HuH-7 (cell line): ENCODE data around the gene ZNF354C.

Source experiments
- DNase-seq: peaks from one replicate; pipeline ENCODE4 v3.0.0; 2011; ENCODE audit warnings: low spot score

Gene ZNF354C

DNA sequence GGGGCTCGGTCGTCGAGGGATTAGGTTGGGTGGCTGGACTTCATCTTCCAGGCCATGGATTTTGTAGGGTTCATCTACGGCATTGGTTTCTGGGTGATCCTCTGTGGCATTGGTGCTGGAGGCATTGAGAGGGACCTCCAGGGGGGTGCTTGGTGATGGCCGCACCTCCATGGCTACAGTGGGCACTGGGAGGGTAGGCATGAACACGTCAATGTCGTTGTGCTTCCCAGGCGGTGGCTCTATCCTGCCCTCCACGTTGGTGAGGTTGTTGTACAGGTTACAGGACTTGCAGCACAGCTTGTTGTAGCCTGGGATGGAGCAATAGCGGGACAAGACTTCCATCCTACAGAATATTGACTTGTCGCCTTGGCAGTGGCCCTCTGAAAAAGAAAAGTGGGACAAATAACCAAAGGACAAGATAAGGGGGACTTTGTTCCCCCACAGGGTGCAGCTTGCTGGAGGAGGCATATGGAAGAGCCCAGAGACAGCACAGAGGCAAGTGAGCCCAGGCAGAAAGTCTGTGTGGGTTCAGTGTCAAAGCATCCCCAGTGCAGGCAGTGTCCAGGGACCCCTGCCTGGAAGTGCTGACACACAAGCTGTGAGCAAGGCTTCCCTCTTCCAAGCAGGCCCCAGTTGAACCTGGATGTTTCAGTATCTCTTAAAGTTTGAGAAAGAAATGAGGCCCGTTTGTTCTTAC, 53.9 kb downstream of the ZNF354C start:
- DNase-seq = no peak

DNA sequence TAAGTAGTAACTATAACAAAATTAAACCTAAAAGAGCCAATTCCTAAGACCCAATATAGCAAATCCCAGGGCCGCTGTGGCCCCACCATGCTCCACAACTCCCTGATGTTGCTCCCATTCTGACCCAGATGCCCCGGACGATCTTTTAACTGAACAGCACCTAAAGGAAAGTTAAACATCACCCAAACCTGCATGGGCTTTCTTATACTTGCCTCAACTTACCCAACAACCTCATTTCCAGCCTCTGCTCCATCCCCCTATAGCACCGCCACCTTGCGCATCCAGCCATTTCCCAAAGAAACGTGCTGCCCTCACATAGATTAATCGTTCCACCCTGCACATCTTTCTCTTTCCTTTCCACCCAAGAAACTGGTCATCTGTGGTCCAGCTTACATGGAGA, 54.6 kb downstream of the ZNF354C start:
- DNase-seq = no peak

DNA sequence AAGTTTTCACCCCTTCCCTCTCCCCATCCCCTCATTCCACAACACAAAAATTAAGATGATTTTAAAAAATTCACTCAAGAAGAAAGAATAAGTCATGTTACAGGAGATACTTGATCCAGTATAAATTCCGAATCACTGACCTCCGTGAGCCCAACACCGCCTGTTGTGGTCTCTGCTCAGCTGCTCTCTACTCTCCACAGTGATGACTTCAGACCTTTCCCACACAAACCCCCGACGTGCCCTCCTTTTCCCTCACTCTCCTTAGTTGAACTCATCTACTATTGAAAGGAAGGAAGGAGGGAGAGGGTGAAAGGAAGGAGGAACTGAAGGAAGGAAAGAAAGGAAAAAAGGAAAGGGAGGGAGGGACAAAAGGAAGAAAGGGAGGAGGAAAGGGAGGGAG, 55.1 kb downstream of the ZNF354C start:
- DNase-seq = no peak

DNA sequence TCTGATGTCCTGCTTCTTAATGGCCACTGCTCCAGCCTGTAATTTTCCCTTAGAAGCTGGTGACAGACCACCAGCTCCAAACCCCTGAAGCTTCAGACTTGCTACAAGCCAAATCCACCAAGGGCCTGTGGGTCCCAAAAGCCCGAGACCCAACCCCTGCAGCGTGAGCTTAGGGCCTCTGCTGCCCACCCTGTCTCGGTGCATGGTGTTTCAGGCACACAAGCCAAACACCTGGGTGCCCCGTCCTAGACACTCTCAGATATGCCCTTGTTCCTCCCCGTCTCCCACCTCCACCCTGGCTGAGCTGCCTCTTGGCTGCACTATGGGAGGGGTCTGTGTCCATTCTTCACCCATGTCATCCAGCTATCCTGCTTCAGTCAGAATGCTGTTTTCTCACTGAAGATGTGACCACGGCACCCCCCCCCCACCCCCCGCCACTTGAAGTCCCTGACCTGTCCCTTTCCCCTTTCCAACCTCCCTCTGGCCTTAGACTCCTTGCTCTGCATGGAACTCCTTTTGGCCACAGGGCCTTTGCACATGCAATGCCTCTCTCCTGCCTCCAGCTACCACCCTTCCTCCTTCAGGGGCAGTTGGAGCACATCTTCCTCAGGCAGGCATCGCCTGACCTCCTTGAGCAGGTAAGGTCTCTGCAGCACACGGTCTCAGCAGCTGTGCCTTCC, 55.8 kb downstream of the ZNF354C start:
- DNase-seq = no peak

DNA sequence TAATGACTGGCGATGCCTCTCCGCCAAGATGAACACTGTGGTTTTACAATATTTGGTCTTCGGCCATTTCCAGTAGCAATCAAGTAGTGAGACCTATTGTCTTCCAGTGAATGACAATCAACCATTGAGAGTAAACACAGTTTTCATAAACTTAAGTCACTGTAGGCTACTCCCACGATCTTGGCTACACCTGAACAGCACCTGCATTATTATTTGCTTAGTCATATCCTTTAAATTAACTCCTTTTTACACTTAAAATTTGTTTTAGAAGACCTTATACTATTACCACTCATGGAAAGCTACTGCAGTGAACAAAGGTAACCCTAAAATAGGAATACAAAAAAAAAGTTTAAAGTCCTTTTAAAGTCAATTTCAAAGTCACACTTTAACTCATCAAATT, 58.2 kb downstream of the ZNF354C start:
- DNase-seq = no peak

DNA sequence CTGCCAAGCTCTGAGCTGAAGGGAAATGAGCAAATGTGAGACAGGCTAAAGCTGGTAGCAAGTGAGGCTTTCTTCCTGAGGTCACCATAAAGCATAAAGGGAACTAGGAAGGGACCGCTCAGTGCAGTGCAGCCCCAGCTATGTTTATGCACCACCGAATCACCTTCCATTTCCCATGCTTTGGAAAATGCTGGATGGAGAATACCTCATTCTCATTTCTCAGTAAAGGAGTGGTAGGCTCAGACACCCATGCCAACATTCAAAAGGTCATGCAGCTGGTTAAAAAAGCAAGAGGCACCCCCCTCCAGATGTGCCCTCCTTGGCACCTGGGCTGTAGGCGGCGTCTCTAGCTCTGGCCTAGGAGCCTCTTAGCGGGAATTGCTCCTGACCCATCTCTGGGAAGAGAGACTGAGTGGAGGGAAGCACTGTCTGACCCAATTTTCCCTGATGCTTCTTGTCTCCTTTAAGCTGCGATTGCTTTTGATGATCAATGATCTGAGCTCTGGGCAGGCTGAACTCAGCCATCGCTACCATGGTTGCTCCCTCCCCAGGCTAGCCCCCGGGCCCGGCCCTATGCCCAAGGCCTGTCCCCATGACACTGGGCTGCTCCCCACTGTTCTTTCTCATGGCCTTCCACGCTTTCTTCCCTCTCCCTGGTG, 58.7 kb downstream of the ZNF354C start:
- no peak for DNase-seq

DNA sequence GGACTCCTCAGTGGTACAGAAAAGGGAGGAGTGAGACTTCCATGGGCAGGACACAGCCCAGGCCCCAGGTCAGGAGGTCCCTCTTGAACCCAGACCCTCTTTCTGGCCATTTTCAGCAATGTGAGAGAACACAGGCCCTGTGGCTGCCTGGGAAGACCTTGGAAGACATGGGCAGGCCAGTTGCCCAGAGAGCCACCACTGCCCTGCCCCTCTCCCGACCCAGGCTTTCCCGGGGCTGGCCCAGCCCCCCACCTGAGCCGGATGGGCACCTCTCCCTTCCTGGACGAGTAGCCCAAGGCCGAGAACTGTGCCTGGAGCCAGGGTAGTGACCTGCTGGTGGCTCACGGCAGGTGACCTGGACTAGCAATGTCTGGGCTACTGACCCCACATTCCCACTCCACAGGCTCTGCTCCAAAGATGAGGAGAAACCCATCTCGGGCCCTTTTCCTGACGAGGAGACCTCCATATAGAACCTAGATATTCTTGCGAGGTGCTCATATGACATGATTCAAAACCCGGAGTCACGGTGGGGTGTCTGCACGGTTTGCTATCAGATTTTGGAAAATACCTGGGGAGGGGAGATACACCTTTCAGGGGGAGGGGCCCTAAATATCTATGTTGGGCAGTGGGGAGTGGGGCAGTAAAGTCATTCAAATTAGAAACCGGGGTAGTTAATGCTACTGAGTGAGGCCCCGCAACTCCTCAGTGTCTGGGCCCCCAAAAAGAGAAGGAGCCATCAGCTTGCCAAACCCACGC, 59.4 kb downstream of the ZNF354C start:
- no peak for DNase-seq

DNA sequence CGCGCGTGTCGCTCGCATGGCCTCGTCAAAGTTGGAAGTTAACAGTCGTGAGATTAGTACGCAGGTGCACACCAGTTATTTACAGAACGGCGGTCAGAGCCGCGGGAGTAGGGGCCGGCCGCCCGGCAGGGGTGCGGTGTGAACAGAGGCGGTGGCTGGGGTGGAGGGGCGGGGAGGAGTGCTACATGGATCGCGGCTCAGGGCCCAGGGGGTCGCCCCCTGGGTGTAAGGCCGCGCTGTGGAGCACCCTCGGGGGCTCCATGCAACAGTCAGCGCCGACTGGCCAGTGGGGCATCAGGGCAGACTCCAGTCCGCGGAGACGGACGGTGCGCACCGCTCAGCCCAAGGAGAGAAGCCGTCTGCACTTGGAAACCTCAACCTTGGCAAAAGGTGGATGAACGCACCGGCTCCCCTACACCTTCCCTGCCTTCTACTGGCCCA, 60.3 kb downstream of the ZNF354C start:
- no peak for DNase-seq

DNA sequence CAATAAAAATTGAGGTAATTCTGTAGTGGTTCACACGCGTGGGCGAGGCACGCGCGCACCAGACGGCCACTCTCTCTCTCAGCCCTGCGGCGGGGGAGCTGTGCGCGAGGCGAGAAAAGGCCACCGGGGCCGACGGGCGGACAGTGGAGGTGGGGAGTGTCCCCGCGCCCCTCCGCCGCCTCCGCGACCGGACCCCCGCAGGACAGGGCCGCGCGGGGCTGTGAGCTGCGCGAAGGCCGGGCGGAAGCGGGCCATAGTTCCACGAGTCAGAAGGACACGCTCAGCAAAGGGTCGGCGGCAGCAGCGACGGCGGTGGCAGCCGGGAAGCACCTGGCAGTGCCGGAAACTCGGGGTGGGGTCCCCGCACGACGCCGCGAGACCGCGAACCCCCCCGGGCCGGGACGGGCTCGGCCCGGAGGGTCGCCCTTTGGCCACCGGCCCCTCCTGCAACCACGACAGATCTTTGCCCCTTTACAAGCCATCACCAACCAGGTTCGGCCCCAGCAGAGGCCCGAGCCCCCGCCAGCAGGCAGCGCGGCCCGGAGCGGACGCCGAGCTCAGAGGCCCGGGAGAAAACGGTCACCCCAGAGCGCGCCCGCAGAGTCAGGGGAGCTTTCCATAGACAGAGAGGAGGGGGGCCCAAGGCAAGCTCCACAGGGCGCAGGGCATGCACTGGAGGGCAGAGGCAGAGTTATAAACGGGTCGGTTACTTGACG, 60.9 kb downstream of the ZNF354C start:
- no peak for DNase-seq

DNA sequence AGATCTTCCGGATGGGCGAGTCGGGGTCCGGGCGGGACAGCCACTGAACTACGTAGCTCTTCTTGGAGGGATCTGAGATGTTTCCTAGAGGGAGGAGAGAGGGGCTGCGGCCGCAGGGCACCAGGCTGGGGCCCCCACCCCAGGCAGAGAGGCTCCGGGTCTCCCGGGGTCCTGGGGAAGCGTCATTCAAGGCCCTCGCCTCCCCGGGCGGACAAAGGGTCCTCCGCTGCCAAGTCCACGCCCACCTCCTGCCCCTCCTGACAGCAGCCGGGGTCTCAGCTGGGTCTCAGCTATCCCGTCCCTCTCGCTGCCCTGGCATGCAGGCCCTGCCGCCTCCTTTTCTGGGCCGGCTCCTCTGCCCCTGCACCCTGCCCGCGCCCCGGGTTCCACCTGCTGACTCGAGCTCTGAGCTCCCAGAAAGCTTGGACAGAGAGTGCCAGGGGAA, 61.5 kb downstream of the ZNF354C start:
- DNase-seq = no peak

DNA sequence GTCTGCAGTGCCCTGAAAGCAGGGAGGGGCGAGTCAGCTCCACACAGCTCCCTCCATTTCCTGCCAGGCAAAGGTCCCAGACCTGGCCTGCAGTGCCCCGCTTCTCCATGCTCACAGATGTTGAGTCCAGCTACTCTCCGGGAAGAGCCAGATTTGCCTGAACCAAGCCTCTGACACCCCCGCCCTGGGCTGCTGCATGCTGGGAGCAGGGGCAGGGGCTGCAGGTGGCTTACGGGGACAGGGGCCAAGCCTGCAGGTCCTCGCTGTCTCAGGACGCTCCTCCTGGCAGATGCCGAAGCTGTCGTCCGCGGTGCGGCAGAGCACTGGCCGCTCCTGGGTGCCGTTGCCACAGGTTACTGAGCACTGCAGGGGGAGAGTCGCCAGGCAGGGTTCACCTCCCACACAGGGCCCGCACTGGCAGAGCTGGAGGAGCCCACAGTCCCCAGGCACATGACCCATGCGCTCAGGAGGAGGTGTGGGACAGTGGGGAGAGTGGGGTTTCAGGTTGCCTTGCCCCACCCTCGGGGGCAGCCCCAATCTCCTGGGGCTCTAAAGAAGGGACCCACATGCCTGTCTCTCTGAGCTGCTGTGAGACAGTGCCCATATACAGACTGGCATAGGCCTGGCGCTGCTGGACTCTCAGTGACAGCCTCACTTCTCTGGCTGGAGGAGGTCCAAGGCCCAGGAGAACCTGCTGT, 62.4 kb downstream of the ZNF354C start:
- DNase-seq = no peak

DNA sequence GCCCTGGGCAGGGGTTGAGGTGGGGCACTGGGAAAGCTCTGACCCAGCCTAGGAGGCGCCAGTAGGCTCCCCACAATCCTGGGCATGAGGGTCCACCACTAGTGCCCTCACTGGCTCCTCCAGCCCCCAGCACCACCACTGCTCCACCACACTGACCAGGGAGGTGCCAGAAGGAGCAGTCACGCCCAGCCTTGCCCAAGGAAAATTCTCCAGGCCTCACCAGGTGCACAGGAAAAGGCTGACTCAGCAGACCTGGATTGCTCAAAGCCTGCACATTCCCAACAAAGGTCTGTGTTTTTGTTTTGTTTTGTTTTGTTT, 62.9 kb downstream of the ZNF354C start:
- DNase-seq = no peak

DNA sequence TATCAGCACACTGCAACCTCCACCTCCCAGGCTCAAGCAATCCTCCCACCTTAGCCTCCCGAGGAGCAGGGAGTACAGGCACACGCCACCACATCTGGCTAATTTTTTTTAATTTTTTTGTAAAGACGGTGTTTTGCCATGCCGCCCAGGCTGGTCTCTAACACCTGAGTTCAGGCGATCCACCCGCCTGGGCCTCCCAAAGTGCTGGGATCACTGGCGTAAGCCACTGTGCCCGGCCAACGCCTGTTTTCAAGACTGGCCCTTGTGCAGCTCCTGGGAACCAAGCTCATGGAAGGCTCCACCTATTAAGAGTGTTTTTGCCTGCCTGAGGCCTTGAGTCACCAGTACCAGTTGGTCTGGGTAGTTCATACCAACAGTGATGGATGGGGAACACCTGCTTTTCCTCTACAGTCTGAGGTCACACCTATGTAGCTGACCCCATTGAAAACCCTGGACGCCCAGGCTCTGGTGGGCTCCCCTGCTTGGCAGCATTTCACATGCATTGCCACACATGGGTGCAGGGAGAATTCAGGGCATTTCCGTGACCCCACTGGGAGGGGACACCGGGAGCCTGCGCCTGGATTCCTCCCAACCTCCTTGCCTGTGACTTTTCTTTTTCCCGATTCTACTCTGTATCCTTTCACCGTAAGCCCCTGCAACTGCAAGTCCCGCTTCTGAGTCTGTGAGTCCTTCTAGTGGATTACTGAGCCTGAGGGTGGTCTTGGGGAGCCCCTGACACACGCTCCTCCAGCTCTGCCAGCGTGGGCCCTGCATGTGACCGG, 63.5 kb downstream of the ZNF354C start:
- no peak for DNase-seq

DNA sequence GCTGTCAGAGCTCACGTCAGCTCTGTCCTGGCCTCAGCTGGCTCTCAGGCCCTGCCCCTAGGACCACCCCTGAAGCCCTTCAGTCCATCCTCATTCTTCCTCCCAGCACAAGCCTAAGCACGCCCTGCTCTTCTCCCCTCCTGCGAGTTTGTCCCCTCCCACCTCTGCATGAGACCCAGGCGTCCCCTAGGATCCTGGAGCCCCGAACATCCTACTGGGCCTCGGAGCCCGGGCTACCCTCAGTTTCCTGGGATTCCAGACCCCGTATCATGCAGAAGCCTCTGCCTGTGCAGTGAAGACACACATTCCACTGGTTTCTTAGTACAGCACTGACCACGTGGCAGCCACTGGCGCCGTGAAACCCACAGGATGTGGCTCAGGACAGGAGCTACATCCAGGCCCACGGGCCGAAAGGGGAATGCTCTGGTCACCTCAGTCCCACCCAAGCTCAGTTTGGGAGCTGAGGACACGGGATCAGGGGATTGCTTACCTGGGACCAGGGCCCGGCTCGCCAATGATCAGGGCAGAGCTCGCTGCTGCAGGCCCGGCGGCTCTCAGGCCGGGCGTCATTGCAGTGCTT, 64.2 kb downstream of the ZNF354C start:
- no peak for DNase-seq

DNA sequence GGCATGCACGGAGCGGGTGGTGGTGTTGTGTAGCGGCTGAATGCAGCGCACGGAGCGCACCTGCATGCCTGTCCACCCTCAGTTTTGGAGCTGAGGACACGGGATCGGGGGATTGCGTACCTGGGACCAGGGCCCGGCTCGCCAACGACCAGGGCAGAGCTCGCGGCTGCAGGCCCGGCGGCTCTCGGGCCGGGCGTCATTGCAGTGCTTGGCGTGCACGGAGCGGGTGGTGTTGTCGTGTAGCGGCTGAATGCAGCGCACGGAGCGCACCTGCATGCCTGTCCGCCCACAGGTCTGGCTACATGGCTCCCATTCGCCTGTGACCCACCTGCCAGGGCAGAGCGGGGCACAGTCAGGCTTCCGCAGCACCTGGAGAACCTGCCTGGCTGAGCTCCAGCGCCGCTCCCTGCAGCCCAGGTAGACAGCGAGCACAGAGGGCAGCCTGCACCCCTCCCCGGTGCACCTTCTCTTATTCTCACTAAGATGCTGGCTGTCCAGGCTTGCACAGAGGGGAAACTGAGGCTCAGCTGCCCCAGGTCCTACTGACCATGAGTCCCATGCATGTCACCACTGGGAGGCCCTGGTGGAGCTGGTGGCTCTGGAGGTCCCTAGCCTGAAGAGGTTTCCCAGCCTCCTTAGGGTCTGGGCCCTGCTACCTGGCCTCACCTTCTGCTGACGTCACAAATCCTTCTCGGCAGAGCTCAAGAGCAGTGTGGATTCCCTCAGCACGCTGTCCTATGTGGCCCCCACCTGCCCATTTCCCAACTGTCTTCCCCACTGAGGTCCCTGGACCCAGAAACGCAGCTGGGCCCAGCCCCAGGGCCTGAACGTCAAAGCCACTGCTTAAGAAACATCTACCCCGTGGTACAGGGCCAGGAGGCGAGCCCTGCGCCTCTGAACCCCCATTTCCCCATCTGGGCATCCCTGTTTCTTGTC, 64.9 kb downstream of the ZNF354C start:
- DNase-seq = no peak

DNA sequence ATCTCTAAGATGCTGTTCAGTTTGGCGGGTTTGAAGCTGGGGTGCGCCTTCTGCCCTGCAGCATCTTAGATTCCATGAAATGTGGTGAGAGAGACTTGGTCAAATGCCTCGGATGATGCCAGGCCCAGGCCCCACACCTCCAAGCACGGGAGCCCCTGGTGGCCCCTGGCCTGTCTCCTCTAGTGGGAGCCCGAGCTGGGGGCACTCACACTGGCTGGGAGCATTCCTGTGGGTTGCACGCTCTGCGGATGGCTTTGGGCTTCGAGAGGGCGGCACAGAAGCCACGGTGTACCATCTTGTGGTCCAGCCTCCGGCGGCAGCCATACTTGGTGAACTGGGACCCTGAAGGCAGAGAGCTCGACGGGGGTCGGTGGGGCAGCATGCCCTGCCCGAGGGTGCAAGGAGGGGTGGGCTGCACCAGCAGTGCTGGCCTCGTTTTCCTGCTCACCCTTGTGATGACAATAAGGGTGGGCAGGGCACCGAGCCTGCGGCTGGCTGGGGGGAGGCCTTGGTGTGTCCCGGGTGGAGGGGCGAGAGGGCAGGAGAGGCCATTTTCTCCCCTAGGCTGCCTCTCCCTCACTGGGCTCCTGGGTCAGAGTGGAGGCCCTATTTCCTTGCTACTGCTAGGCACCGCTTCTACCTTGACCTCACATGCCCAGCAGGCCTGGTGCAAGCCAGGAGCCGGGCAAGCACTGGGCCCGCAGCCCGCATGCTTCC, 65.8 kb downstream of the ZNF354C start:
- DNase-seq = no peak

DNA sequence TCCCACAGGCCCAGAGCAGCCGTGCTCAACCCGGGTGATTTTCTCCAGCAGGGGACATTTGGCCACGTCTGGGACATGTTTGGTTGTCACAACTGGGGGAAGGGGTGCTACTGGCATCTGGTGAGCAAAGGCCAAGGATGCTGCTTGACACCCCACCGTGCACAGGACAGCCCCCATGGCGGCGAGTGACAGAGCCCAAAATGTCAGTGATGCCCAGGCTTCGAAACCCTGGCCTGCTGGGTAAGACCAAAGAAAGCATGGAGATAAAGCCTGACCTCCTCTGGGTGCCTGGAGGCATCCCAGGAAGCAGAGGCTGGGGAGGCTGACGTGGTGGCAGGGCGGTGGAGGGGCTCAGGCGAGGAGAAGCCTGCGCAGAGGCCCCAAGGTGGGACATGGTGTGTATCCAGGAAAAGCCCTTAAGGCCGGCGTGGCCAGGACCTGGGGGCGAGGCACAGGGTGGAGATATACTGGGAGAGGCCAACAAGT, 66.4 kb downstream of the ZNF354C start:
- DNase-seq = no peak
